ENCODE data around the gene SASH1.

- TF ChIP-seq CTCF (IDR thresholded peaks at IDR 0.05) (no peak), POLR2A (IDR thresholded peaks at IDR 0.05) (no peak)
Measured at GRCh38 chr6:148532698-148533097, 190.1 kb downstream of the SASH1 start.

Measured in heart left ventricle (tissue), 13 donors.